ENCODE results near the gene CDR2L.

Gene CDR2L

GRCh38 chr17:74987418-74987908 is at the start of gene CDR2L:
CDR2L (plus strand) TSS chr17:74987632; CDS start chr17:74988044, 412 bp downstream.
- DNase-seq (ENCODE audit: low read depth in 3 of 3, low spot score in 1 of 3) = peak; percentile 67 to 90 (median 83)

- no peak for DNase-seq (ENCODE audit: low read depth in 3 of 3, low spot score in 1 of 3)
Observed at GRCh38 chr17:74938194-74938950, 49.1 kb upstream of the CDR2L start.

- DNase-seq (ENCODE audit: low read depth in 3 of 3, low spot score in 1 of 3) = no peak
Observed at GRCh38 chr17:74939534-74939933, 47.9 kb upstream of the CDR2L start.

GRCh38 chr17:74941128-74941725 is 46.2 kb upstream of the CDR2L start:
- no peak for DNase-seq (ENCODE audit: low read depth in 3 of 3, low spot score in 1 of 3)

- no peak for DNase-seq (ENCODE audit: low read depth in 3 of 3, low spot score in 1 of 3)
Observed at GRCh38 chr17:74943808-74944522, 43.5 kb upstream of the CDR2L start.

DNA sequence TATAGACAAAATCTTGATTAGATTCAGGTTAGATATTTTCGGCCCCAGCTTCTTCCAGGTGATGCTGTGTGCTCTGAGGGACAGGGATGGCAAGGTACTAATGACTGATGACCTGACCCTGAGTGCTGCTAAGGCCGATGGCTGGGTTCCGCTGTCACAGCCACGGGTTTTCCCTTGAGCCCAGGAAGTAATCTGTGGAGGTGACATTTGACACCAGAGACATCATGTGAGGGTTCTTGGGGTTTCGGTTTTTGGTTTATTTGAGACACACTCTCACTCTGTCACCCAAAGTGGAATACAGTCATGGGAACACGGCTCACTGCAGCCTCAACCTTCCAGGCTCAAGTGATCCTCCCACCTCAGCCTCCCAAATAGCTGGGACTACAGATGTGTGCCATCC is 41.9 kb upstream of the CDR2L start:
- DNase-seq (ENCODE audit: low read depth in 3 of 3, low spot score in 1 of 3) = no peak

DNA sequence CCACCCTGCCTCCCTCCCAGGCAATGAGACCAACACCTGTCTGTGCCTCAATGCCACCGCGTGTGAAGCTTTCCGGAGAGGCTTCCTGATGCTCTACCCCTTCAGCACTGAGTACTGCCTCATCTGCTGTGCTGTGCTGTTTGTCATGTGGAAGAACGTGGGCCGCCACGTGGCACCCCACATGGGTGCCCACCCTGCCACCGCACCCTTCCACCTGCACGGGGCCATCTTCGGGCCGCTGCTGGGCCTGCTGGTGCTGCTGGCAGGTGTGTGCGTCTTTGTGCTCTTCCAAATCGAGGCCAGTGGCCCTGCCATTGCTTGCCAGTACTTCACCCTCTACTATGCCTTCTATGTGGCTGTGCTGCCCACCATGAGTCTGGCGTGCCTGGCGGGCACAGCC is 40.8 kb upstream of the CDR2L start:
- no peak for DNase-seq (ENCODE audit: low read depth in 3 of 3, low spot score in 1 of 3)

DNA sequence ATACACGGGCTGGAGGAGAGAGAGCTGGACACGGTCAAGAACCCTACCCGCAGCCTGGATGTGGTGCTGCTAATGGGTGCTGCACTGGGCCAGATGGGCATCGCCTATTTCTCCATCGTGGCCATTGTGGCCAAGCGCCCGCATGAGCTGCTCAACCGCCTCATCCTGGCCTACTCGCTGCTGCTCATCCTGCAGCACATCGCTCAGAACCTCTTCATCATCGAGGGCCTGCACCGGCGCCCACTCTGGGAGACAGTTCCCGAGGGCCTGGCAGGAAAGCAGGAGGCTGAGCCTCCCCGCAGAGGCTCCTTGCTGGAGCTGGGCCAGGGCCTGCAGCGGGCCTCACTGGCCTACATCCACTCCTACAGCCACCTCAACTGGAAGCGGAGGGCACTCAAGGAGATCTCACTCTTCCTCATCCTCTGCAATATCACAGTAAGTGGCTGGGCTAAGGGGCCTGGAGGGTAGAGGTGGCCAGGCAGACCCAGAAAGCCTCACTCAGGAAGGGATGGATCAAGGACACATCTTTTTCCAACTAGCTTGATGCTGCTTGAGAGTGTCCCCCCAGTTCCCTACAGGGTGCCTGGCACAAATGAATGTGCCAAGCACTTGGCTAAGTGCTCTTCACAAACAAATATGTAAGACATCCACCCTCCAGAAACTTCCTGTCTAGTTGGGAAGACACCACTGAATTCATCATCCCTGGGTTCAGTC is 40.2 kb upstream of the CDR2L start:
- no peak for DNase-seq (ENCODE audit: low read depth in 3 of 3, low spot score in 1 of 3)

- DNase-seq (ENCODE audit: low read depth in 3 of 3, low spot score in 1 of 3) = no peak
Observed at GRCh38 chr17:74949455-74950115, 37.8 kb upstream of the CDR2L start.

- DNase-seq (ENCODE audit: low read depth in 3 of 3, low spot score in 1 of 3) = no peak
Observed at GRCh38 chr17:74950207-74950606, 37.2 kb upstream of the CDR2L start.

- no peak for DNase-seq (ENCODE audit: low read depth in 3 of 3, low spot score in 1 of 3)
Observed at GRCh38 chr17:74951065-74951464, 36.4 kb upstream of the CDR2L start.

DNA sequence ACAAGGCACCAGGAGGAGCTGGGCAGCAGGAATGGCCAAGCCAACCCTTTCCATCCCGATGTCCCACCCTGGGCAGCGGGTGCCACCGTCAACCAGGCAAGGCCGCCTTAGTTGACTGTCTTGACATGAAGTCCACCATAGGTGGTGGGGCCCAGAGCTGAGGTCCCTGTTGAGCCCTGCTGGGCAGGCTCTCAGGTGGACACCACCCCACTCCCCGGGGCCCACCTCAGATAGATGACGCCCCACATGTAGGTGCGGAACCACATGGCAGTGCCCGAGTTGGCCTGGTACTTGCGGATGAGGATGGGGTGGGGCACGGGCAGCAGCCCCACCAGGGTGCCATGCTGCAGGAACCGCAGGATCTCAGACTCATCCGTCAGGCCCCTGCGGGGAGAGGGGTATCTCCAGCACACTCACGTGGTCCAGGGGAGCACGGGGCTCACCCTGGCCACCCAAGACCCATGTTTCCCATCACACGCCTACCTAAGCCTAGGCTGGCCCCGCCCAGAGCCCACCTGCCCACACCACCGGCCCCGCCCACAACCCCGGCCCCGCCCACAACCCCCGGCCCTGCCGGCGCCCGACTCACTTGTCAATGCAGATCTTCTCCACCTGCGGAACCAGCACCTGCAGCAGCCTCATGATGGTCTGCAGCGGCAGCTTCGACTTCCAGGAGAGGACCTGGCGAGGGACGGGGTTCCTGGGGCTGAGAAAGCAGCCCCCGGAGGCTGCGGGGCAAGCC is 35.6 kb upstream of the CDR2L start:
- no peak for DNase-seq (ENCODE audit: low read depth in 3 of 3, low spot score in 1 of 3)

DNA sequence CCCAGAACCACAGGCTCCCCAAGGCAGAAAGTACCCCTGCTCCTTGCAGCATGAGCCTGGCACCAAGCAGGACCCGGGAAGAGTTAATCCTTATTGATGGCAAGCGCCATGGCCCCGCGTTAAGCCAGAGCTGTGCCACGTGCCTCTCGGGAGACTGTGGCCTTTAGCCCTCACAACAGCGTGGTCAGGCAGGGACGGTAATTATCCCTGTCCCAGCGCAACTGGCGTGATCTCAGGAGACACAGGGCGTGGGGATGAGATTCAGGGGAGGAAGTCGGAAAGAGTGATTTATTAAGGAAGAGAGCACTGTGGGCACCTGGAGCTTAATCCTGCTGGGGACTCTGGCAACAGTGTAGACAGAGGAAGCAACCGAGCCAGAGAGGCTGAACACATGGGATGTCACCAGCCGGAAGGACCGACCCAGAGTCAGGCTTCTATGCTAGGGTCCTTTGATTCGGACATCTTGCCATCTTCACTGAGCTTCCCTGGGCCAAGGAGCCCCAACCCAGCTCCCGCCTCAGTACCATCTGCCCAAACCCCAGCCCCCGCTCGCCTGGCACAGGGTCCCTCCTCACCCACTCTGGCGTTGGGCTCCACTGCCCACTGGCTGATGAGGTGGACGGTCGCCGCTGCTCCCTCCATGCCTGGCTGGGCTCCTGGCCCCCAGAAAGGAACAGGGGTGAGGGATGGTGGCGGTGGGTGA is 34.9 kb upstream of the CDR2L start:
- DNase-seq (ENCODE audit: low read depth in 3 of 3, low spot score in 1 of 3) = no peak

- DNase-seq (ENCODE audit: low read depth in 3 of 3, low spot score in 1 of 3) = no peak
Observed at GRCh38 chr17:74953134-74953687, 34.2 kb upstream of the CDR2L start.

- no peak for DNase-seq (ENCODE audit: low read depth in 3 of 3, low spot score in 1 of 3)
Observed at GRCh38 chr17:74954115-74954514, 33.3 kb upstream of the CDR2L start.

- no peak for DNase-seq (ENCODE audit: low read depth in 3 of 3, low spot score in 1 of 3)
Observed at GRCh38 chr17:74954665-74955421, 32.6 kb upstream of the CDR2L start.

DNA sequence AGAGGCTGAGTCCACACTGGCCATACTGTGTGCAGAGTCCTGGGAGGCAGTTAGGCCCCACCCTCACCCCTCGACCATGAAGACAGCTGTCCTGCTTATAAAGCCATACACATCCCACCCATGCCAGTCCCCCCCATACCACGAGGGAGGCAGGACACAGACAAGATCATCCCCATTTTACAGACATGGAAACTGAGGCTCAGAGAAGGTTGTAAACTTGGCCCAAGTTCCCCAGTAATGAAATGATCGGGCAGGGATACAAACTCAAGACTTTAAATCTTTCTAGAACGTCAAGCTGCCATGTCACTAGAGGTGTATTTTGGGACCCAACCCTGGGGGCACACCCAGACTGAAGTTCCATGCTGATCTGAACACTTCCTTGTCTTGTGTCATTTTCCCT is 31.3 kb upstream of the CDR2L start:
- no peak for DNase-seq (ENCODE audit: low read depth in 3 of 3, low spot score in 1 of 3)

GRCh38 chr17:74957935-74958740 is 29.3 kb upstream of the CDR2L start:
- peak; percentile 31 to 83 (median 51) for DNase-seq (ENCODE audit: low read depth in 3 of 3, low spot score in 1 of 3)

Data from stimulated activated CD4-positive, alpha-beta T cell treated with anti-CD3 and anti-CD28 coated beads, TNF-alpha, amount 100 ng/mL, for 1 hour (primary cell).